Colon (tissue), 2 donors: ENCODE results near the gene DCST2.

Experiments used
- FAIRE-seq: peaks from 2 replicates; lab custom pipeline; 2012; peaks lifted over from hg19 to GRCh38; lab: Jason Lieb, UNC
- donor health status: control.
- donor health status: control.

The DCST2 gene

GRCh38 chr1:154974102-154974807 lies 59.3 kb downstream of the DCST2 start, which contains the start of gene CKS1B:
TSS of gene CKS1B (plus strand) at chr1:154974681. CDS start at chr1:154974746, 65 bp downstream.
- FAIRE-seq = peak; percentile 79

GRCh38 chr1:154973344-154974101 lies 60.1 kb downstream of the DCST2 start:
- FAIRE-seq = no peak

- no peak for FAIRE-seq
These were observed 60.9 kb downstream of the DCST2 start for GRCh38 chr1:154972517-154973343.

GRCh38 chr1:154972213-154972516 lies 61.4 kb downstream of the DCST2 start:
- no peak for FAIRE-seq

- no peak for FAIRE-seq
These were observed 62.1 kb downstream of the DCST2 start for GRCh38 chr1:154971341-154971998.

GRCh38 chr1:154970631-154971340 lies 62.8 kb downstream of the DCST2 start, which contains the start of gene SHC1:
TSS of gene SHC1 (minus strand) at chr1:154970747. CDS start at chr1:154970526, 221 bp downstream.
- FAIRE-seq = no peak

GRCh38 chr1:154969860-154970452 lies 63.6 kb downstream of the DCST2 start:
- FAIRE-seq = no peak

- no peak for FAIRE-seq
These were observed 64.3 kb downstream of the DCST2 start for GRCh38 chr1:154969246-154969645.

GRCh38 chr1:154968731-154969130 lies 64.8 kb downstream of the DCST2 start:
- no peak for FAIRE-seq
